Lower leg skin (tissue), 3 donors: ENCODE measurements around the gene TRAPPC6A.

Experiments
- POLR2A ChIP-seq, 2 donors: fragments of 450-650 bp; IDR thresholded peaks; one replicate each; pipeline ENCODE4 v1.6.1; 2016 to 2017; ENCODE audit warnings: antibody characterized with exemption in 2 of 2, mild to moderate bottlenecking in 1 of 2, moderate library complexity in 1 of 2
- TF ChIP-seq, protein P1 (sequence below), 3 donors: fragments of 450-650 bp; IDR thresholded peaks; one replicate each; pipeline ENCODE4 v1.5.1; 2016; ENCODE audit warnings: antibody characterized with exemption in 3 of 3, mild to moderate bottlenecking in 3 of 3, moderate library complexity in 2 of 3

DNA sequence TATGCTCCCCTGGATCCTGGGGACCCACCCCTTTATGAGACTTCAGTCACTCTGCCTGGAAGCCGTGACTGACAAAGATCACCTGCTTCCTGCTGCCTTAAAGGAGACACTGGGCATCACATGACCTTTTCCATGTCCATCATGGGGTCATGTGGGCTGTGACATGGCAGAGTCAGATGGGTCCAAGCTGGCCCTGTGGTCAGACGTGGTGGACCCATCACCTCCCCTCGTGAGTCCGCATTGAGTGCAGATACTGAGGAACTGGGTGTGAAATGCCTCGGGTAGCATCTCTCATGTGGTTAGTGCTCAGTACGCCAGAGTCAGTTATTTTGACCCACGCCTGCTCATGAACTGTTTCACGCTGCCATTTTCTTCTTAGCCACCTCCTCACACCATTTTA lies 44.4 kb downstream of the TRAPPC6A start:
- TF ChIP-seq, protein P1, sequence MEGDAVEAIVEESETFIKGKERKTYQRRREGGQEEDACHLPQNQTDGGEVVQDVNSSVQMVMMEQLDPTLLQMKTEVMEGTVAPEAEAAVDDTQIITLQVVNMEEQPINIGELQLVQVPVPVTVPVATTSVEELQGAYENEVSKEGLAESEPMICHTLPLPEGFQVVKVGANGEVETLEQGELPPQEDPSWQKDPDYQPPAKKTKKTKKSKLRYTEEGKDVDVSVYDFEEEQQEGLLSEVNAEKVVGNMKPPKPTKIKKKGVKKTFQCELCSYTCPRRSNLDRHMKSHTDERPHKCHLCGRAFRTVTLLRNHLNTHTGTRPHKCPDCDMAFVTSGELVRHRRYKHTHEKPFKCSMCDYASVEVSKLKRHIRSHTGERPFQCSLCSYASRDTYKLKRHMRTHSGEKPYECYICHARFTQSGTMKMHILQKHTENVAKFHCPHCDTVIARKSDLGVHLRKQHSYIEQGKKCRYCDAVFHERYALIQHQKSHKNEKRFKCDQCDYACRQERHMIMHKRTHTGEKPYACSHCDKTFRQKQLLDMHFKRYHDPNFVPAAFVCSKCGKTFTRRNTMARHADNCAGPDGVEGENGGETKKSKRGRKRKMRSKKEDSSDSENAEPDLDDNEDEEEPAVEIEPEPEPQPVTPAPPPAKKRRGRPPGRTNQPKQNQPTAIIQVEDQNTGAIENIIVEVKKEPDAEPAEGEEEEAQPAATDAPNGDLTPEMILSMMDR (IDR thresholded peaks at IDR 0.05): no peak
- TF ChIP-seq POLR2A (IDR thresholded peaks at IDR 0.05): no peak
